Left ventricle myocardium inferior (tissue), 1 donor: ENCODE measurements around the gene THRSP. TPM values are rescaled to one million over a fixed set of nuclear protein-coding genes. Genes with fewer than 3 reads are reported as not detected.
A peak's percentile ranks its signal among the peaks of the same experiment; 100 is the strongest.

Experiments
- DNase-seq: peaks from one replicate; pipeline ENCODE4 v3.0.0-alpha.2; 2020
- H3K27ac ChIP-seq: fragments of 200-600 bp; replicated peaks from 2 replicates; pipeline ENCODE4 v1.8.0; 2021
- H3K27me3 ChIP-seq: fragments of 200-600 bp; 2 replicates; pipeline ENCODE4 v1.8.0; 2021; ENCODE audit warnings: low read depth
- H3K36me3 ChIP-seq: fragments of 200-600 bp; 2 replicates; pipeline ENCODE4 v1.8.0; 2021
- H3K4me1 ChIP-seq: fragments of 200-600 bp; 2 replicates; pipeline ENCODE4 v1.8.0; 2021
- H3K4me3 ChIP-seq: fragments of 200-600 bp; 2 replicates; pipeline ENCODE4 v1.8.0; 2021; ENCODE audit warnings: mild to moderate bottlenecking, moderate library complexity
- H3K9me3 ChIP-seq: fragments of 200-600 bp; replicated peaks from 2 replicates; pipeline ENCODE4 v1.8.0; 2021
- intact Hi-C: fragments of 100-400 bp; cut with micrococcal nuclease; formaldehyde crosslinking; loops from one replicate; pipeline ENCODE4 v1.11.0; 2022
- total RNA-seq: library from RNA; stranded (reverse); fragmentation: NEBNext Ultra II Directional; extraction: Animal tissue kit (Norgen Biotek cat#: 25700); gene quantifications from one replicate; pipeline ENCODE4 v1.2.1, GENCODE V29; 2021
- TF ChIP-seq, protein P1 (sequence below): fragments of 200-600 bp; IDR thresholded peaks from 2 replicates; pipeline ENCODE4 v1.8.0; 2021; ENCODE audit warnings: antibody characterized with exemption, mild to moderate bottlenecking, borderline replicate concordance
- donor health status: DM: no; HTN: yes; CAD: no; lungs with severe emphysema.

Gene THRSP
- total RNA-seq, 1 donor from 2014 or later = 0.25 TPM

DNA sequence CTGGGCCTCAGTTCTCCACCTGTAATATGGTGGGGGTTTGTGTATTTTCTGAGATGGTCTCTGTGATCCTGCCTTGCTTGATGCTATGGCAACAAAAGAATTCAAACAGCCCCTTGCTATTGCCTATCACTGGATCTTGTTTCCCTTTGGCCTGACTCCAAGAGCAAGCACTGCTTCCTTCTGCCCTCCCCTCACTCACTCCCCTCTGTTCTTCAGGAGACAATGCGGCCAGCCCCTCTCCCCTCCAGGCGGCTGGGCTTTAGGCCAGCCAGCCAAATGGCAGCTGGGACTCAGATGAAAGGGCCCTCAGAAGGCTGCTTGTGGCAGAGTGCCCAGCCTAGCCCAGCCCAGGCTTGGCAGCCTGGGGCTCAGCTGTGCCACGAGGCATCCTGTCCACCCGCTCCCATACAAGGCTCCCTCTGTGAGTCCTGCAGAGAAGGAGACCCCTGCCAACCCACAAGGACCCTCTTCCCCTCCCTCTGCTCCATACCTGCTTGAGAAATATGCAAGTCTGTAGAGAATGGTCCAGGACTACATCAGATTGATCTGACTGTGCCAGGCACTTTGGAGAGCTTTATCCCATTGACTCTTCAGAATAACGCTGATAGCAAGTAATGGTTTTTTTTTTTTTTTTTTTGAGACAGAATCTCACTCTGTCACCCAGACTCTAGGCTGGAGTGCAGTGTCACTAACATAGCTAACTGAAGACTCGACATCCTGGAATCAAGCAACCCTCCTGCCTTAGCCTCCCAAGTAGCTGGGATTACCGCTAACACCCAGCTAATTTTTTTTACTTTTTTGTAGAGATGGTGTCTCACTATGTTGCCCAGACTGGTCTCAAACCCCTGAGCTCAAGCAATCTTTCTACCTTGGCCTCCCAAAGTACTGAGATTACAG, 33.0 kb upstream of the THRSP start:
- intact Hi-C loops = no loop called here
- Histone ChIP-seq H3K4me3 (no peak overlapping the region), H3K27me3 (no peaks in the 10 kb centered on the region), H3K27ac (no peak overlapping the region), H3K4me1 (peaks cover 11% of the 10 kb centered on the region), H3K36me3 (no peaks in the 10 kb centered on the region), H3K9me3 (no peaks in the 10 kb centered on the region)
- TF ChIP-seq, protein P1, sequence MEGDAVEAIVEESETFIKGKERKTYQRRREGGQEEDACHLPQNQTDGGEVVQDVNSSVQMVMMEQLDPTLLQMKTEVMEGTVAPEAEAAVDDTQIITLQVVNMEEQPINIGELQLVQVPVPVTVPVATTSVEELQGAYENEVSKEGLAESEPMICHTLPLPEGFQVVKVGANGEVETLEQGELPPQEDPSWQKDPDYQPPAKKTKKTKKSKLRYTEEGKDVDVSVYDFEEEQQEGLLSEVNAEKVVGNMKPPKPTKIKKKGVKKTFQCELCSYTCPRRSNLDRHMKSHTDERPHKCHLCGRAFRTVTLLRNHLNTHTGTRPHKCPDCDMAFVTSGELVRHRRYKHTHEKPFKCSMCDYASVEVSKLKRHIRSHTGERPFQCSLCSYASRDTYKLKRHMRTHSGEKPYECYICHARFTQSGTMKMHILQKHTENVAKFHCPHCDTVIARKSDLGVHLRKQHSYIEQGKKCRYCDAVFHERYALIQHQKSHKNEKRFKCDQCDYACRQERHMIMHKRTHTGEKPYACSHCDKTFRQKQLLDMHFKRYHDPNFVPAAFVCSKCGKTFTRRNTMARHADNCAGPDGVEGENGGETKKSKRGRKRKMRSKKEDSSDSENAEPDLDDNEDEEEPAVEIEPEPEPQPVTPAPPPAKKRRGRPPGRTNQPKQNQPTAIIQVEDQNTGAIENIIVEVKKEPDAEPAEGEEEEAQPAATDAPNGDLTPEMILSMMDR = no peak
- peak; percentile 55 for DNase-seq

DNA sequence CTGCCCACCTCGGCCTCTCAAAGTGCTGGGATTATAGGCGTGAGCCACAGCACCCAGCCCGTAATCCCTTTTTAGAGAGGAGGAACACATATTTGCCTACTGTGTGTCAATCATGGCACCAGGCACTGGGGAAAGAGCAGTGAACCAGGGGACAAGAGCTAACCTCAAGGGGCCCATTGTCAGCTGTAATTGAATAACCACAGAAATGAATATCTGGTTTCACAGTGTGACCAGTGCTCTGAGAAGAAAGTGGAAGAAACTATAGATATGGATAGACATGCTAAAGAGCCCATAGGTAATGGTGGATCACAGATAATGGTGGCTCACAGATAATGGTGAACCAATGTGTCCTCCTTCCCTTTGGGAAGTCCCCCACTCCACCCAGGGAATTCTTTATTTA, 32.0 kb upstream of the THRSP start:
- no peak for DNase-seq
- H3K4me1 ChIP-seq = peaks cover 11% of the 10 kb centered on the region
- intact Hi-C loops = no loop called here
- H3K4me3 ChIP-seq = no peak overlapping the region
- no peaks in the 10 kb centered on the region for H3K36me3 ChIP-seq
- TF ChIP-seq, protein P1 = no peak
- no peaks in the 10 kb centered on the region for H3K9me3 ChIP-seq
- H3K27ac ChIP-seq = no peak overlapping the region
- H3K27me3 ChIP-seq = no peaks in the 10 kb centered on the region

DNA sequence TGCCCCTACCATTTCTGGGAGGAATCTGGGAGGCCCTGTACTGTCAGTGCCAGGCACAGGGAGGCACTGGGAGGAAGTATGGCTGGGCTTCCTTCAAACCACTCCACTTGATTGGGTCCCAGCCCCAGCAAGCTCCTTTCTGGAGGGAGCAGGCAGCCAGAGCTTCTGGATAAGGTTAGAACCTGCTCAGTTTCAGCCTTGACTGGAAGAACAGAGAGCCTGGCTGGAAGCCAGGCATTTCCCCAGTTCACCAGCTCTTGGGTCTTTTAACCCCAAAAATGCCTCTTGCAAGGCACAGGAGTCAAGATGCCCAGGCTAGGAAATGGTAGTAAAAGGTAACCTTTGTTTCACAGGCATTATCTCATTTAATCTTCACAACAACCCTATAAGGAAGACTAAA, 31.6 kb upstream of the THRSP start:
- no peak for DNase-seq
- H3K27ac ChIP-seq = no peak overlapping the region
- H3K9me3 ChIP-seq = no peaks in the 10 kb centered on the region
- peaks cover 11% of the 10 kb centered on the region for H3K4me1 ChIP-seq
- no peak overlapping the region for H3K4me3 ChIP-seq
- H3K27me3 ChIP-seq = no peaks in the 10 kb centered on the region
- intact Hi-C loops = no loop called here
- H3K36me3 ChIP-seq = no peaks in the 10 kb centered on the region
- TF ChIP-seq, protein P1 = no peak

DNA sequence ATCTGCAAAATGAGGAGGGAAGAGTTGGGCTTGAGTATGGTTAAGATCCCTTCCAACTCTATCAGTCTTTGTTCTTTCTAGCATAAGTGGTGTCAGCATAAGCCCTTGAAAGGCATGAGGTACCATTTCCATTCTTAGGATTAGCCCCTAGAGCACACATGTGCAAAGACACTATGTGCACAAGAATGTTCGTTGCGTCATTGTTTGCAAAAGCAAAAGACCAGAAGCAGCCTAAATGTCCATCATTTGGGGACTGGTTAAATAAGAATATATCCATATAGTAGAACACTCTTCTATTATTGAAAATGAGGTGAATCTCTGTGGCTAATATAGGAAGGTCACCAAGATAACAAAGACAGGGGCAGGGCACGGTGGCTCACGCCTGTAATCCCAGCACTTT, 30.6 kb upstream of the THRSP start:
- Histone ChIP-seq H3K27ac (no peak overlapping the region), H3K27me3 (no peaks in the 10 kb centered on the region), H3K9me3 (no peaks in the 10 kb centered on the region), H3K4me3 (no peak overlapping the region), H3K4me1 (peaks cover 11% of the 10 kb centered on the region), H3K36me3 (no peaks in the 10 kb centered on the region)
- DNase-seq = no peak
- TF ChIP-seq, protein P1 = no peak
- intact Hi-C loops = no loop called here

DNA sequence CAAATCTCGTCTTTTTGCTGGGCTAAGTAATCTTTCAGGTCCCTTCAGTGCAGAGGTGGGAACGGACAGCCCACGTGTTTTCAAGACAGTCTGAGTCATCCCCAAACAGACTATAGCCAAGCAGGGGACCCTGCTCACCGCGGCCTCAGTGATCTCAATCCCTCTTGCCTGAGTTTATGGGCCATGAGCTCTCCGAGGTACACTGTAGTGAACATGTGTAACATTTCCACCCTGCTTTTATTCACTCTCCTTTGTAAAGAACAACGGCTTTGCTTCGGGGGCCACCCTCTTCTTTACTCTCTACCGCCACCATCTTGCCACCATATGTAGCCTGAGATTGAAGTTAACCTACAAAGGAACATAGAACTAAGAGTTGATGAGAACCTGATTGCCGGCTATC, 29.0 kb upstream of the THRSP start:
- intact Hi-C loops = no loop called here
- H3K9me3 ChIP-seq = no peaks in the 10 kb centered on the region
- no peaks in the 10 kb centered on the region for H3K27me3 ChIP-seq
- peaks cover 13% of the 10 kb centered on the region for H3K4me1 ChIP-seq
- H3K4me3 ChIP-seq = no peak overlapping the region
- TF ChIP-seq, protein P1 = no peak
- no peak overlapping the region for H3K27ac ChIP-seq
- H3K36me3 ChIP-seq = no peaks in the 10 kb centered on the region
- DNase-seq = no peak
